ENCODE results near the gene TBX19.

Gene TBX19

GRCh38 chr1:168273575-168273974 is 7.1 kb upstream of the TBX19 start:
- Histone ChIP-seq H3K79me1 (replicated peaks; ENCODE audit: low read length, poor library complexity, severe bottlenecking) (peaks cover 27% of the 10 kb centered on the region), H2BK120ac (ENCODE audit: low read depth, low read length) (no peak overlapping the region), H3K9me3 (ENCODE audit: control insufficient read depth, low read length) (peaks cover 3% of the 10 kb centered on the region), H3K18ac (ENCODE audit: low read depth in 1 of 2, low read length in 2 of 2) (no peak overlapping the region), H2BK15ac (ENCODE audit: low read depth, poor library complexity, severe bottlenecking) (no peak overlapping the region), H4K8ac (ENCODE audit: low read length) (no peak overlapping the region), H3K4me2 (ENCODE audit: low read length, poor library complexity, severe bottlenecking) (no peak overlapping the region), H3K27me3 (ENCODE audit: control insufficient read depth in 1 of 2, insufficient read depth in 1 of 2, low read length in 2 of 2) (no peaks in the 10 kb centered on the region), H2BK12ac (ENCODE audit: low read length in 2 of 2) (no peak overlapping the region), H2AK5ac (ENCODE audit: low read length, severe bottlenecking) (no peak overlapping the region), H2AFZ (ENCODE audit: low read depth, low read length) (no peak overlapping the region), H3K4ac (ENCODE audit: low read depth in 1 of 2, low read length in 2 of 2) (no peak overlapping the region), H3K14ac (ENCODE audit: low read length in 2 of 2) (no peak overlapping the region), H3K9ac (ENCODE audit: low read length) (no peak overlapping the region), H3K4me3 (ENCODE audit: insufficient read depth in 1 of 2, low read depth in 1 of 2, low read length in 2 of 2) (no peak overlapping the region), H3K23ac (ENCODE audit: low read length in 2 of 2) (no peak overlapping the region), H2BK5ac (ENCODE audit: low read depth, low read length, poor library complexity, severe bottlenecking) (no peak overlapping the region), H3K27ac (ENCODE audit: low read length, poor library complexity, severe bottlenecking) (no peak overlapping the region), H3K36me3 (ENCODE audit: control insufficient read depth in 1 of 2, insufficient read depth in 2 of 2, low read depth in 1 of 2, low read length in 2 of 2) (peaks cover 13 to 14% of the 10 kb centered on the region in 2 experiments), H3K4me1 (ENCODE audit: control insufficient read depth, insufficient read depth, low read depth, low read length) (no peaks in the 10 kb centered on the region), H4K91ac (ENCODE audit: low read length) (no peak overlapping the region)
- 93% methylated on average over 1 of the region's 1 CpG for WGBS
- DNase-seq = no peak

DNA sequence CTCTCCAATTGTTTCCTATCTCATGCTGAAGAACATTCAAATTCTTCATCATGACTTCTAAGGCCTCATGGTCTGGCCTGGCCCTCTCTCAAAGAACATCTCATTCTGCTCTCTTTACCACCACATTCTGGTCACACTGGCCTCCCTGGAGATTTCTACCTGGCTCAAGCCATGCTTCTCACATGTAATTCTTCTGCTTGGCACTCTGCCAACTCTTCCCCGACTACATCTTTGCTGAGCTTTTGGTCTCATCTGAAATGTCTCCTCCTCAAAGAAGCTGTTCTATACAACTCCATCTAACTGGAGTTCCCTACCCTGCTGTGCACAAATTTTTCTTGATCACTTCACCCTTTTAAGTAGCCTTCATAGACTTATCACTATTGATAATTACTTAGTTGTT is 1.4 kb upstream of the TBX19 start:
- no peak overlapping the region for H3K23ac ChIP-seq (ENCODE audit: low read length in 2 of 2)
- no peak overlapping the region for H3K14ac ChIP-seq (ENCODE audit: low read length in 2 of 2)
- H2BK120ac ChIP-seq (ENCODE audit: low read depth, low read length) = no peak overlapping the region
- no peak overlapping the region for H3K9ac ChIP-seq (ENCODE audit: low read length)
- no peak overlapping the region for H2BK15ac ChIP-seq (ENCODE audit: low read depth, poor library complexity, severe bottlenecking)
- H2AK5ac ChIP-seq (ENCODE audit: low read length, severe bottlenecking) = no peak overlapping the region
- H4K91ac ChIP-seq (ENCODE audit: low read length) = no peak overlapping the region
- no peaks in the 10 kb centered on the region for H3K4me1 ChIP-seq (ENCODE audit: control insufficient read depth, insufficient read depth, low read depth, low read length)
- H2BK12ac ChIP-seq (ENCODE audit: low read length in 2 of 2) = no peak overlapping the region
- H3K4me3 ChIP-seq (ENCODE audit: insufficient read depth in 1 of 2, low read depth in 1 of 2, low read length in 2 of 2) = no peak overlapping the region
- H3K36me3 ChIP-seq (ENCODE audit: control insufficient read depth in 1 of 2, insufficient read depth in 2 of 2, low read depth in 1 of 2, low read length in 2 of 2) = no peaks in the 10 kb centered on the region
- no peak overlapping the region for H3K18ac ChIP-seq (ENCODE audit: low read depth in 1 of 2, low read length in 2 of 2)
- H2BK5ac ChIP-seq (ENCODE audit: low read depth, low read length, poor library complexity, severe bottlenecking) = no peak overlapping the region
- WGBS = 97% methylated on average over 1 of the region's 1 CpG
- no peak for DNase-seq
- no peak overlapping the region for H4K8ac ChIP-seq (ENCODE audit: low read length)
- no peaks in the 10 kb centered on the region for H3K27me3 ChIP-seq (ENCODE audit: control insufficient read depth in 1 of 2, insufficient read depth in 1 of 2, low read length in 2 of 2)
- H3K79me1 ChIP-seq (replicated peaks; ENCODE audit: low read length, poor library complexity, severe bottlenecking) = peaks cover 16% of the 10 kb centered on the region
- no peak overlapping the region for H2AFZ ChIP-seq (ENCODE audit: low read depth, low read length)
- no peak overlapping the region for H3K4ac ChIP-seq (ENCODE audit: low read depth in 1 of 2, low read length in 2 of 2)
- H3K27ac ChIP-seq (ENCODE audit: low read length, poor library complexity, severe bottlenecking) = no peak overlapping the region
- H3K9me3 ChIP-seq (ENCODE audit: control insufficient read depth, low read length) = peaks cover 3% of the 10 kb centered on the region
- H3K4me2 ChIP-seq (ENCODE audit: low read length, poor library complexity, severe bottlenecking) = no peak overlapping the region

DNA sequence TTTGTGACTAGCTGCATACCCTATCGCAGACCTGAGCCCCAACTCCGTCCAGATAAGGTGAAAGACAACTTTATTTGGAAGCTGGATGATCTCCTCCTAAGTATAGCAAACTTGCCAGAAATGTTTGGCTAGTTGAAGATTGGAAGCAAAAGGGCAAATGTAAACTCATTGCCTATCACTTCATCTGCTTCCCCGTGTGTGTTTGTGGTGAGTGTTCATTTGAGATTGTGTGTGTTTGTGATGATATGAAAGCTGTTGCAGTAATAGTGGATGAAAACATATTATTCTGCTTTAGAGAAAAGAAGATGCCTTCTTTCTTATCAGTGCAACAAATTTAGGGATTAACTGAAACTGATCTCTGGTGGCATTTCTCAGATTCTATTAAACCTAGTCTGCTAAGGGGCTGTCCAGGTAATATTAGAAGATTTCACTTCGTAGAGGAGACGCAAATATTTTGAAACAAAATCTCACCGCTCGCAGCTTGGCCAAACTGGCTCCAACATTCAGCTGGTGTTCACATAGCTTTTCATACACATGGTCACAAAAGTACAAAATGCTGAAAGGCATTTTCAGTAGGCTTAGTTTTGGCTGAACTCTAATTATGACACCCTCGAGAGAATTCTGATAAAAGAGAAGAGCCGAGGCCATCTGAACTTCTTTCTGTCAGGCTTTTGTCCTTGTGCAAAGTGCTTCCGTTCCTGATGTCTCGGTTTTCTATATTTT is 1.1 kb downstream of the TBX19 start:
- peaks cover 2% of the 10 kb centered on the region for H3K9me3 ChIP-seq (ENCODE audit: control insufficient read depth, low read length)
- H3K18ac ChIP-seq (ENCODE audit: low read depth in 1 of 2, low read length in 2 of 2) = no peak overlapping the region
- no peak overlapping the region for H2AK5ac ChIP-seq (ENCODE audit: low read length, severe bottlenecking)
- no peak overlapping the region for H2BK12ac ChIP-seq (ENCODE audit: low read length in 2 of 2)
- H2BK5ac ChIP-seq (ENCODE audit: low read depth, low read length, poor library complexity, severe bottlenecking) = no peak overlapping the region
- H3K9ac ChIP-seq (ENCODE audit: low read length) = no peak overlapping the region
- no peak overlapping the region for H3K27ac ChIP-seq (ENCODE audit: low read length, poor library complexity, severe bottlenecking)
- DNase-seq = no peak
- no peaks in the 10 kb centered on the region for H3K36me3 ChIP-seq (ENCODE audit: control insufficient read depth in 1 of 2, insufficient read depth in 2 of 2, low read depth in 1 of 2, low read length in 2 of 2)
- no peak overlapping the region for H2BK120ac ChIP-seq (ENCODE audit: low read depth, low read length)
- no peak overlapping the region for H2AFZ ChIP-seq (ENCODE audit: low read depth, low read length)
- H3K14ac ChIP-seq (ENCODE audit: low read length in 2 of 2) = no peak overlapping the region
- H3K4me2 ChIP-seq (ENCODE audit: low read length, poor library complexity, severe bottlenecking) = no peak overlapping the region
- 92% methylated on average over 9 of the region's 11 CpGs for WGBS
- no peak overlapping the region for H4K8ac ChIP-seq (ENCODE audit: low read length)
- no peak overlapping the region for H3K4ac ChIP-seq (ENCODE audit: low read depth in 1 of 2, low read length in 2 of 2)
- H3K79me1 ChIP-seq (replicated peaks; ENCODE audit: low read length, poor library complexity, severe bottlenecking) = peaks cover 9% of the 10 kb centered on the region
- H4K91ac ChIP-seq (ENCODE audit: low read length) = no peak overlapping the region
- no peaks in the 10 kb centered on the region for H3K27me3 ChIP-seq (ENCODE audit: control insufficient read depth in 1 of 2, insufficient read depth in 1 of 2, low read length in 2 of 2)
- H3K4me3 ChIP-seq (ENCODE audit: insufficient read depth in 1 of 2, low read depth in 1 of 2, low read length in 2 of 2) = no peak overlapping the region
- H3K4me1 ChIP-seq (ENCODE audit: control insufficient read depth, insufficient read depth, low read depth, low read length) = peaks cover 2% of the 10 kb centered on the region
- H2BK15ac ChIP-seq (ENCODE audit: low read depth, poor library complexity, severe bottlenecking) = no peak overlapping the region
- H3K23ac ChIP-seq (ENCODE audit: low read length in 2 of 2) = no peak overlapping the region

GRCh38 chr1:168285521-168285790 is 4.8 kb downstream of the TBX19 start:
- Histone ChIP-seq H2AFZ (ENCODE audit: low read depth, low read length) (no peak overlapping the region), H3K4me3 (ENCODE audit: insufficient read depth in 1 of 2, low read depth in 1 of 2, low read length in 2 of 2) (no peak overlapping the region), H2BK5ac (ENCODE audit: low read depth, low read length, poor library complexity, severe bottlenecking) (no peak overlapping the region), H3K9ac (ENCODE audit: low read length) (no peak overlapping the region), H4K8ac (ENCODE audit: low read length) (no peak overlapping the region), H3K23ac (ENCODE audit: low read length in 2 of 2) (no peak overlapping the region), H3K18ac (ENCODE audit: low read depth in 1 of 2, low read length in 2 of 2) (no peak overlapping the region), H3K4ac (ENCODE audit: low read depth in 1 of 2, low read length in 2 of 2) (no peak overlapping the region), H2BK15ac (ENCODE audit: low read depth, poor library complexity, severe bottlenecking) (no peak overlapping the region), H3K9me3 (ENCODE audit: control insufficient read depth, low read length) (no peaks in the 10 kb centered on the region), H2BK120ac (ENCODE audit: low read depth, low read length) (no peak overlapping the region), H3K79me1 (replicated peaks; ENCODE audit: low read length, poor library complexity, severe bottlenecking) (peaks cover 4% of the 10 kb centered on the region), H3K4me2 (ENCODE audit: low read length, poor library complexity, severe bottlenecking) (no peak overlapping the region), H3K36me3 (ENCODE audit: control insufficient read depth in 1 of 2, insufficient read depth in 2 of 2, low read depth in 1 of 2, low read length in 2 of 2) (no peaks in the 10 kb centered on the region), H3K4me1 (ENCODE audit: control insufficient read depth, insufficient read depth, low read depth, low read length) (peaks cover 2% of the 10 kb centered on the region), H3K27me3 (ENCODE audit: control insufficient read depth in 1 of 2, insufficient read depth in 1 of 2, low read length in 2 of 2) (no peaks in the 10 kb centered on the region), H2AK5ac (ENCODE audit: low read length, severe bottlenecking) (no peak overlapping the region), H3K27ac (ENCODE audit: low read length, poor library complexity, severe bottlenecking) (no peak overlapping the region), H4K91ac (ENCODE audit: low read length) (no peak overlapping the region), H3K14ac (ENCODE audit: low read length in 2 of 2) (no peak overlapping the region), H2BK12ac (ENCODE audit: low read length in 2 of 2) (no peak overlapping the region)
- no peak for DNase-seq
